ENCODE results near the gene ALG3. TPM values are rescaled to one million over a fixed set of nuclear protein-coding genes. Genes with fewer than 3 reads are reported as not detected.

The ALG3 gene
- total RNA-seq, 2 experiments from 2014 or later = 45.3 to 60.2 TPM

DNA sequence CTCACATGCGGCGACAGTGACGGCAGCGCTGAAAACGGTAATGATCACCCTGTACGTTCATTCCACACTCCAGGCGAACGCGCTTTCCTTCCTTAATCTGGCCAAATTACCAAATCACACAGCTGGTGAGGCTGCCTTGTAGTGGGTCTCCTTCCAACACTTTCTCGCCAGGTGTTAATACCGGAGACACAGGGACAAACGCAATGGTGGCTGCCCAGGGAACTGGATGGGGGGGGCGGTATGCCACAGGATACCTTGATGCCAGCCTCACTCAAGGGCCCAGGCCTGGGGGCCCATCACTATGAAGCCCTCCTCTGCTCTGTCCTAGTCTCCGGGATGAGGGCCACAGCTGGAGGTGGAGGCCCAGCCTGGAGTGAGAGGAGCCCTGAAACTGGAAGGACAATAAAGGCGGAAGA lies 14.0 kb upstream of the ALG3 start:
- no peaks in the 10 kb centered on the region for H4K20me1 ChIP-seq (ENCODE audit: insufficient read depth, low read length)
- POLR2A ChIA-PET = no interaction called here
- intact Hi-C loops (cut with micrococcal nuclease; ENCODE audit: unreplicated experiment) = no loop called here
- no peaks in the 10 kb centered on the region for H3K36me3 ChIP-seq (ENCODE audit: insufficient read depth, low read length)
- no peak overlapping the region for H3K27ac ChIP-seq (ENCODE audit: low read depth, low read length, poor library complexity, severe bottlenecking)
- TF ChIP-seq, protein P1, sequence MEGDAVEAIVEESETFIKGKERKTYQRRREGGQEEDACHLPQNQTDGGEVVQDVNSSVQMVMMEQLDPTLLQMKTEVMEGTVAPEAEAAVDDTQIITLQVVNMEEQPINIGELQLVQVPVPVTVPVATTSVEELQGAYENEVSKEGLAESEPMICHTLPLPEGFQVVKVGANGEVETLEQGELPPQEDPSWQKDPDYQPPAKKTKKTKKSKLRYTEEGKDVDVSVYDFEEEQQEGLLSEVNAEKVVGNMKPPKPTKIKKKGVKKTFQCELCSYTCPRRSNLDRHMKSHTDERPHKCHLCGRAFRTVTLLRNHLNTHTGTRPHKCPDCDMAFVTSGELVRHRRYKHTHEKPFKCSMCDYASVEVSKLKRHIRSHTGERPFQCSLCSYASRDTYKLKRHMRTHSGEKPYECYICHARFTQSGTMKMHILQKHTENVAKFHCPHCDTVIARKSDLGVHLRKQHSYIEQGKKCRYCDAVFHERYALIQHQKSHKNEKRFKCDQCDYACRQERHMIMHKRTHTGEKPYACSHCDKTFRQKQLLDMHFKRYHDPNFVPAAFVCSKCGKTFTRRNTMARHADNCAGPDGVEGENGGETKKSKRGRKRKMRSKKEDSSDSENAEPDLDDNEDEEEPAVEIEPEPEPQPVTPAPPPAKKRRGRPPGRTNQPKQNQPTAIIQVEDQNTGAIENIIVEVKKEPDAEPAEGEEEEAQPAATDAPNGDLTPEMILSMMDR (conservative IDR thresholded peaks at IDR 0.05; ENCODE audit: low read length) = no peak
- TF ChIP-seq EZH2phosphoT487 (IDR thresholded peaks at IDR 0.05; ENCODE audit: borderline replicate concordance, low read depth, low read length) = no peak
- H3K4me1 ChIP-seq (ENCODE audit: insufficient read depth, low read length, poor library complexity, severe bottlenecking) = peaks cover 3% of the 10 kb centered on the region
- CTCF ChIA-PET (ENCODE audit: unreplicated experiment) = no interaction called here
- no peak overlapping the region for H3K4me2 ChIP-seq (ENCODE audit: low read length)
- H3K4me3 ChIP-seq (ENCODE audit: low read depth, low read length, poor library complexity, severe bottlenecking) = no peak overlapping the region
- BruUV-seq (replicated peaks) = no TSS peak
- H3K9me3 ChIP-seq (ENCODE audit: low read length) = no peaks in the 10 kb centered on the region
- no peaks in the 10 kb centered on the region for H3K79me2 ChIP-seq (ENCODE audit: insufficient read depth, low read depth, low read length)
- H3K9me2 ChIP-seq (ENCODE audit: insufficient read depth, low read length) = no peaks in the 10 kb centered on the region
- no peak overlapping the region for H2AFZ ChIP-seq (ENCODE audit: low read length)
- no peak for DNase-seq (ENCODE audit: low spot score)

GRCh38 chr3:184261854-184262763 lies 13.3 kb upstream of the ALG3 start:
- no TSS peak for BruUV-seq (replicated peaks)
- intact Hi-C loops (cut with micrococcal nuclease; ENCODE audit: unreplicated experiment) = no loop called here

More at GRCh38 chr3:184261854-184262763, 13.3 kb upstream of the ALG3 start:
- H3K36me3 ChIP-seq (ENCODE audit: insufficient read depth, low read length) = no peaks in the 10 kb centered on the region
- no peaks in the 10 kb centered on the region for H4K20me1 ChIP-seq (ENCODE audit: insufficient read depth, low read length)
- CTCF ChIA-PET (ENCODE audit: unreplicated experiment) = no interaction called here
- POLR2A ChIA-PET = interaction anchor here (0.6 kb wide), 1 partner anchor 107 kb away, joined by 3 read pairs; no protein-coding TSS in a partner anchor
- H3K27ac ChIP-seq (ENCODE audit: low read depth, low read length, poor library complexity, severe bottlenecking) = no peak overlapping the region
- TF ChIP-seq, protein P1 (conservative IDR thresholded peaks at IDR 0.05; ENCODE audit: low read length) = no peak
- no peak for TF ChIP-seq EZH2phosphoT487 (IDR thresholded peaks at IDR 0.05; ENCODE audit: borderline replicate concordance, low read depth, low read length)
- no peak overlapping the region for H2AFZ ChIP-seq (ENCODE audit: low read length)
- H3K9me2 ChIP-seq (ENCODE audit: insufficient read depth, low read length) = no peaks in the 10 kb centered on the region
- DNase-seq (ENCODE audit: low spot score) = no peak
- peak overlapping the region; percentile 80 for H3K4me2 ChIP-seq (ENCODE audit: low read length)
- no peaks in the 10 kb centered on the region for H3K79me2 ChIP-seq (ENCODE audit: insufficient read depth, low read depth, low read length)
- peak overlapping the region; percentile 62 for H3K4me3 ChIP-seq (ENCODE audit: low read depth, low read length, poor library complexity, severe bottlenecking)
- no peaks in the 10 kb centered on the region for H3K9me3 ChIP-seq (ENCODE audit: low read length)
- H3K4me1 ChIP-seq (ENCODE audit: insufficient read depth, low read length, poor library complexity, severe bottlenecking) = peaks cover 3% of the 10 kb centered on the region

Data from OCI-LY7 (cell line).